ENCODE results near the gene UCK2.

DNA sequence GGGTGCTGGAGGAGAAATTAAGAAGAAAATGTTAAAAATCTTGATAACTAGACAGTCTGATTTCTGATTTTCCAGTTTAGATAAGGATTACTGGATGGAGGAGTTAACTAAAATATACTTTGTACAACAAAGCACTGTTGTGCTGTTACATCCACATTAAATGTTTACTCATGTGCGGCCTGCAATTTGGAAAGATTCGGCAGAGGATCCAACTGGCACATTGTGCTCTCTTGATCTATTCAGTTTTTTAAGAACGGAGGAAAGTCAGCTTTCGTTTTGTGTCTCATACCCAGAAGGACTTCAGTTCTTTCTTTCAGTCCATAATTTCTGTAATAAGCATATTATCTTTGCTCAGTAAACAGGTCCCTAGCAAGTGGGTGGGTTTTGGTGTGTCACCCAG, 52.5 kb downstream of the UCK2 start:
- no peak for TF ChIP-seq CTCF (IDR thresholded peaks at IDR 0.05)
- TF ChIP-seq POLR2A (IDR thresholded peaks at IDR 0.05) = no peak
